Endothelial cell (in vitro differentiated cells): ENCODE results near the gene LUC7L3. TPM values are rescaled to one million over a fixed set of nuclear protein-coding genes. Genes with fewer than 3 reads are reported as not detected.
A peak's percentile ranks its signal among the peaks of the same experiment; 100 is the strongest.

Source experiments
- DNase-seq: peaks from one replicate; pipeline ENCODE4 v3.0.0; 2021; ENCODE audit warnings: low spot score
- H3K27ac Mint-ChIP-seq: one replicate; pipeline ENCODE4 v1.8.0; 2021; ENCODE audit warnings: mixed read lengths, inconsistent platforms; ENCODE audit not compliant: unreplicated experiment
- H3K27me3 Mint-ChIP-seq: one replicate; pipeline ENCODE4 v1.8.0; 2021; ENCODE audit warnings: mild to moderate bottlenecking, moderate library complexity, mixed read lengths, inconsistent platforms; ENCODE audit not compliant: unreplicated experiment
- H3K36me3 Mint-ChIP-seq: one replicate; pipeline ENCODE4 v1.8.0; 2021; ENCODE audit warnings: mild to moderate bottlenecking, low read depth, mixed read lengths, inconsistent platforms; ENCODE audit not compliant: unreplicated experiment
- H3K4me1 Mint-ChIP-seq: one replicate; pipeline ENCODE4 v1.8.0; 2021; ENCODE audit warnings: mild to moderate bottlenecking, mixed read lengths, inconsistent platforms; ENCODE audit not compliant: unreplicated experiment
- H3K4me3 Mint-ChIP-seq: one replicate; pipeline ENCODE4 v1.8.0; 2021; ENCODE audit warnings: mild to moderate bottlenecking, mixed read lengths, inconsistent platforms; ENCODE audit not compliant: unreplicated experiment
- H3K9me3 Mint-ChIP-seq: one replicate; pipeline ENCODE4 v1.8.0; 2021; ENCODE audit warnings: mixed read lengths, inconsistent platforms; ENCODE audit not compliant: unreplicated experiment
- CTCF ChIP-seq: fragments of 200-600 bp; sonication (generic); IDR thresholded peaks from one replicate; pipeline ENCODE4 v1.5.0; 2021; ENCODE audit warnings: antibody characterized with exemption; ENCODE audit not compliant: unreplicated experiment
- total RNA-seq: library from RNA; stranded (reverse); fragmentation: NEBNext Ultra II Directional; extraction: Animal tissue kit (Norgen Biotek cat#: 25700); gene quantifications from one replicate; pipeline ENCODE4 v1.2.1, GENCODE V29; 2021; ENCODE audit not compliant: unreplicated experiment

The LUC7L3 gene
- total RNA-seq, 1 donor from 2014 or later: 94.1 TPM

- peaks cover 3% of the 10 kb centered on the region for H3K27me3 Mint-ChIP-seq
- TF ChIP-seq CTCF: no peak
- peaks cover 7% of the 10 kb centered on the region for H3K4me1 Mint-ChIP-seq
- H3K36me3 Mint-ChIP-seq: peaks cover 4% of the 10 kb centered on the region
- peak; percentile 23 for DNase-seq
- H3K9me3 Mint-ChIP-seq: no peaks in the 10 kb centered on the region
- H3K4me3 Mint-ChIP-seq: no peak overlapping the region
- H3K27ac Mint-ChIP-seq: no peak overlapping the region
Observed at GRCh38 chr17:50689956-50690886, 29.2 kb upstream of the LUC7L3 start.

- no peak overlapping the region for H3K27ac Mint-ChIP-seq
- no peak overlapping the region for H3K4me3 Mint-ChIP-seq
Observed at GRCh38 chr17:50690887-50691549, 28.4 kb upstream of the LUC7L3 start.

GRCh38 chr17:50691550-50692447 is 27.6 kb upstream of the LUC7L3 start:
- H3K4me3 Mint-ChIP-seq: no peak overlapping the region
- H3K9me3 Mint-ChIP-seq: no peaks in the 10 kb centered on the region
- peaks cover 3% of the 10 kb centered on the region for H3K27me3 Mint-ChIP-seq
- no peak for TF ChIP-seq CTCF
- peaks cover 9% of the 10 kb centered on the region for H3K36me3 Mint-ChIP-seq
- DNase-seq: no peak
- peaks cover 7% of the 10 kb centered on the region for H3K4me1 Mint-ChIP-seq
- H3K27ac Mint-ChIP-seq: no peak overlapping the region

More at GRCh38 chr17:50690887-50691549, 28.4 kb upstream of the LUC7L3 start:
- Mint-ChIP-seq H3K27me3 (peaks cover 3% of the 10 kb centered on the region), H3K36me3 (peaks cover 6% of the 10 kb centered on the region), H3K4me1 (peaks cover 7% of the 10 kb centered on the region), H3K9me3 (no peaks in the 10 kb centered on the region)
- no peak for DNase-seq
- TF ChIP-seq CTCF: no peak

GRCh38 chr17:50692448-50693035 is 26.9 kb upstream of the LUC7L3 start:
- no peak for DNase-seq
- peaks cover 9% of the 10 kb centered on the region for H3K36me3 Mint-ChIP-seq
- TF ChIP-seq CTCF: no peak
- H3K27me3 Mint-ChIP-seq: peaks cover 3% of the 10 kb centered on the region
- no peak overlapping the region for H3K27ac Mint-ChIP-seq
- H3K9me3 Mint-ChIP-seq: no peaks in the 10 kb centered on the region
- peaks cover 7% of the 10 kb centered on the region for H3K4me1 Mint-ChIP-seq
- H3K4me3 Mint-ChIP-seq: no peak overlapping the region
